HEK293 (cell line): ENCODE measurements around the gene OSBP.

Source experiments
- GFI1B ChIP-seq: fragments of 450-650 bp; formaldehyde crosslinking; IDR thresholded peaks from 2 replicates; pipeline ENCODE4 v1.5.1; 2016; ENCODE audit warnings: missing biosample characterization, missing genetic modification characterization
- HOXA7 ChIP-seq: sonication (generic); formaldehyde crosslinking; IDR thresholded peaks from 2 replicates; pipeline ENCODE4 v1.8.1; 2022; ENCODE audit warnings: missing genetic modification reagents, borderline replicate concordance
- HOXD13 ChIP-seq: sonication (generic); formaldehyde crosslinking; IDR thresholded peaks from 2 replicates; pipeline ENCODE4 v1.8.0; 2022; ENCODE audit warnings: missing genetic modification reagents, borderline replicate concordance
- KLF17 ChIP-seq: fragments of 450-650 bp; formaldehyde crosslinking; IDR thresholded peaks from 2 replicates; pipeline ENCODE4 v1.5.1; 2016; ENCODE audit warnings: missing biosample characterization, missing genetic modification characterization
- PATZ1 ChIP-seq: fragments of 450-650 bp; formaldehyde crosslinking; IDR thresholded peaks from 2 replicates; pipeline ENCODE4 v1.5.1; 2016; ENCODE audit warnings: missing biosample characterization, missing genetic modification characterization
- PRDM6 ChIP-seq: fragments of 450-650 bp; formaldehyde crosslinking; IDR thresholded peaks from 2 replicates; pipeline ENCODE4 v1.5.1; 2017; ENCODE audit warnings: missing biosample characterization, missing genetic modification characterization
- SP7 ChIP-seq: fragments of 450-650 bp; formaldehyde crosslinking; IDR thresholded peaks from 2 replicates; pipeline ENCODE4 v1.5.1; 2016; ENCODE audit warnings: missing biosample characterization, missing genetic modification characterization
- YY1 ChIP-seq: fragments of 450-650 bp; formaldehyde crosslinking; IDR thresholded peaks from 2 replicates; pipeline ENCODE4 v1.5.1; 2018; ENCODE audit warnings: missing biosample characterization, missing genetic modification characterization
- ZBTB1 ChIP-seq: fragments of 450-650 bp; formaldehyde crosslinking; IDR thresholded peaks from 2 replicates; pipeline ENCODE4 v1.5.1; 2016; ENCODE audit warnings: missing biosample characterization, missing genetic modification characterization
- ZBTB7A ChIP-seq: fragments of 450-650 bp; formaldehyde crosslinking; IDR thresholded peaks from 2 replicates; pipeline ENCODE4 v1.5.1; 2016; ENCODE audit warnings: low read depth, missing biosample characterization, missing genetic modification characterization
- ZFHX2 ChIP-seq: fragments of 450-650 bp; formaldehyde crosslinking; conservative IDR thresholded peaks from 2 replicates; pipeline ENCODE4 v1.5.1; 2016; ENCODE audit warnings: missing biosample characterization, missing genetic modification characterization
- ZFP69B ChIP-seq: fragments of 450-650 bp; formaldehyde crosslinking; IDR thresholded peaks from 2 replicates; pipeline ENCODE4 v1.5.1; 2016; ENCODE audit warnings: missing biosample characterization, missing genetic modification characterization
- ZNF155 ChIP-seq: fragments of 450-650 bp; formaldehyde crosslinking; IDR thresholded peaks from 2 replicates; pipeline ENCODE4 v1.5.1; 2016; ENCODE audit warnings: missing biosample characterization, missing genetic modification characterization
- ZNF169 ChIP-seq: fragments of 450-650 bp; formaldehyde crosslinking; IDR thresholded peaks from 2 replicates; pipeline ENCODE4 v1.5.1; 2016; ENCODE audit warnings: missing biosample characterization, missing genetic modification characterization
- ZNF214 ChIP-seq: fragments of 450-650 bp; formaldehyde crosslinking; IDR thresholded peaks from 2 replicates; pipeline ENCODE4 v1.5.1; 2017; ENCODE audit warnings: missing biosample characterization, mild to moderate bottlenecking, missing genetic modification characterization, borderline replicate concordance
- ZNF221 ChIP-seq: fragments of 450-650 bp; formaldehyde crosslinking; IDR thresholded peaks from 2 replicates; pipeline ENCODE4 v1.5.1; 2017; ENCODE audit warnings: missing biosample characterization, missing genetic modification characterization, borderline replicate concordance
- ZNF274 ChIP-seq, 2 experiments: fragments of 200-500 bp in 1 of 2; fragments of 450-650 bp in 1 of 2; sonication (Bioruptor generic) in 1 of 2; formaldehyde crosslinking in 1 of 2; IDR thresholded peaks; 2 replicates each; pipeline versions ENCODE4 v1.5.1 to v1.6.1; 2014 to 2016; ENCODE audit warnings: borderline replicate concordance in 1 of 2, inconsistent platforms in 1 of 2, low read length in 1 of 2, missing biosample characterization in 1 of 2, missing genetic modification characterization in 1 of 2
- ZNF324 ChIP-seq: fragments of 450-650 bp; formaldehyde crosslinking; IDR thresholded peaks from 2 replicates; pipeline ENCODE4 v1.5.1; 2016; ENCODE audit warnings: missing biosample characterization, missing genetic modification characterization
- ZNF341 ChIP-seq: fragments of 450-650 bp; formaldehyde crosslinking; IDR thresholded peaks from 2 replicates; pipeline ENCODE4; 2016; ENCODE audit warnings: low read depth, missing biosample characterization, missing genetic modification characterization
- ZNF433 ChIP-seq: fragments of 450-650 bp; formaldehyde crosslinking; IDR thresholded peaks from 2 replicates; pipeline ENCODE4 v1.5.1; 2016; ENCODE audit warnings: missing biosample characterization, missing genetic modification characterization, low read depth
- ZNF449 ChIP-seq: fragments of 450-650 bp; formaldehyde crosslinking; IDR thresholded peaks from 2 replicates; pipeline ENCODE4 v1.5.1; 2017; ENCODE audit warnings: missing biosample characterization, mild to moderate bottlenecking, missing genetic modification characterization, moderate library complexity
- ZNF510 ChIP-seq: fragments of 450-650 bp; formaldehyde crosslinking; IDR thresholded peaks from 2 replicates; pipeline ENCODE4 v1.5.1; 2018; ENCODE audit warnings: mild to moderate bottlenecking, missing genetic modification characterization, missing biosample characterization; ENCODE audit not compliant: insufficient replicate concordance
- ZNF544 ChIP-seq: fragments of 450-650 bp; formaldehyde crosslinking; IDR thresholded peaks from 2 replicates; pipeline ENCODE4 v1.5.0; 2017; ENCODE audit warnings: missing biosample characterization, missing genetic modification characterization
- ZNF585B ChIP-seq: fragments of 450-650 bp; formaldehyde crosslinking; IDR thresholded peaks from 2 replicates; pipeline ENCODE4 v1.5.1; 2016; ENCODE audit warnings: missing biosample characterization, missing genetic modification characterization
- ZNF623 ChIP-seq: fragments of 450-650 bp; formaldehyde crosslinking; IDR thresholded peaks from 2 replicates; pipeline ENCODE4 v1.5.1; 2016; ENCODE audit warnings: missing biosample characterization, missing genetic modification characterization
- ZNF624 ChIP-seq: fragments of 450-650 bp; formaldehyde crosslinking; IDR thresholded peaks from 2 replicates; pipeline ENCODE4 v1.5.1; 2017; ENCODE audit warnings: missing biosample characterization, missing genetic modification characterization
- ZNF639 ChIP-seq: fragments of 450-650 bp; formaldehyde crosslinking; IDR thresholded peaks from 2 replicates; pipeline ENCODE4 v1.5.1; 2016; ENCODE audit warnings: missing biosample characterization, missing genetic modification characterization
- ZNF660 ChIP-seq: fragments of 450-650 bp; IDR thresholded peaks from 2 replicates; pipeline ENCODE4 v1.5.1; 2018; ENCODE audit warnings: missing biosample characterization, mild to moderate bottlenecking, missing genetic modification characterization
- ZNF664 ChIP-seq: fragments of 450-650 bp; formaldehyde crosslinking; IDR thresholded peaks from 2 replicates; pipeline ENCODE4 v1.5.1; 2016; ENCODE audit warnings: missing biosample characterization, missing genetic modification characterization
- ZNF701 ChIP-seq: fragments of 450-650 bp; formaldehyde crosslinking; IDR thresholded peaks from 2 replicates; pipeline ENCODE4 v1.5.1; 2016; ENCODE audit warnings: missing biosample characterization, missing genetic modification characterization
- ZNF785 ChIP-seq: fragments of 450-650 bp; formaldehyde crosslinking; IDR thresholded peaks from 2 replicates; pipeline ENCODE4 v1.5.1; 2016; ENCODE audit warnings: missing biosample characterization, missing genetic modification characterization
- ZNF830 ChIP-seq: fragments of 450-650 bp; IDR thresholded peaks from 2 replicates; pipeline ENCODE4 v1.5.0; 2018; ENCODE audit warnings: missing biosample characterization, missing genetic modification characterization, low read depth, mild to moderate bottlenecking, moderate library complexity
- ZNF837 ChIP-seq: fragments of 450-650 bp; formaldehyde crosslinking; IDR thresholded peaks from 2 replicates; pipeline ENCODE4 v1.5.1; 2016; ENCODE audit warnings: missing biosample characterization, missing genetic modification characterization
- ZSCAN30 ChIP-seq: fragments of 450-650 bp; IDR thresholded peaks from 2 replicates; pipeline ENCODE4 v1.5.1; 2018; ENCODE audit warnings: missing biosample characterization, mild to moderate bottlenecking, missing genetic modification characterization, moderate library complexity

Gene OSBP

GRCh38 chr11:59550368-59550841 lies 65.2 kb downstream of the OSBP start (continued):
- no peak for TF ChIP-seq HOXD13 (CRISPR knock-in tag)
- peak; percentile 92 for TF ChIP-seq ZNF660 (tag by site-specific recombination)
- peak; percentile 48 for TF ChIP-seq KLF17 (tag by site-specific recombination)
- peak; percentile 100 for TF ChIP-seq ZNF837
- TF ChIP-seq ZNF169: no peak
- peak; percentile 43; the same call in 1 of the 2 replicates for TF ChIP-seq ZNF341 (tag by site-specific recombination)
- 0 out of 2 replicates have a peak, but pooled peaks have one; percentile 28 for TF ChIP-seq ZNF830 (tag by site-specific recombination)
- peak; percentile 32 for TF ChIP-seq ZNF585B (tag by site-specific recombination)
- no peak for TF ChIP-seq ZFHX2 (tag by site-specific recombination)
- 0 out of 2 replicates have a peak, but pooled peaks have one; percentile 26 for TF ChIP-seq YY1
- peak; percentile 69 for TF ChIP-seq PRDM6
- peak; percentile 72; the same call in 1 of the 2 replicates for TF ChIP-seq ZNF221 (tag by site-specific recombination)
- TF ChIP-seq ZBTB7A: no peak
- peak; percentile 74 for TF ChIP-seq PATZ1
- TF ChIP-seq ZNF324 (tag by site-specific recombination): peak; percentile 79; the same call in 1 of the 2 replicates
- TF ChIP-seq ZNF544 (tag by site-specific recombination): peak; percentile 74
- TF ChIP-seq ZNF639: peak; percentile 17; the same call in 1 of the 2 replicates
- peak; percentile 83 for TF ChIP-seq SP7
- TF ChIP-seq ZNF623 (tag by site-specific recombination): peak; percentile 69
- peak; percentile 99 for TF ChIP-seq ZNF624
- no peak for TF ChIP-seq ZNF155 (tag by site-specific recombination)
- no peak for TF ChIP-seq ZNF785 (tag by site-specific recombination)
- TF ChIP-seq ZNF433 (tag by site-specific recombination): 0 out of 2 replicates have a peak, but pooled peaks have one; percentile 10
- TF ChIP-seq ZSCAN30 (tag by site-specific recombination): peak; percentile 96
- no peak for TF ChIP-seq GFI1B (tag by site-specific recombination)
- 0 out of 2 replicates have a peak, but pooled peaks have one; percentile 48 for TF ChIP-seq ZNF449 (tag by site-specific recombination)
- peak; percentile 35 for TF ChIP-seq ZNF664 (tag by site-specific recombination)
- TF ChIP-seq HOXA7: no peak
- no peak for TF ChIP-seq ZNF214 (tag by site-specific recombination)
- TF ChIP-seq ZNF510: peak; percentile 97
- no peak for TF ChIP-seq ZNF274 (IDR thresholded peaks at IDR 0.05; ENCODE audit: low read length)
- no peak for TF ChIP-seq ZNF274 (tag by site-specific recombination; IDR thresholded peaks at IDR 0.05; ENCODE audit: borderline replicate concordance)
- 0 out of 2 replicates have a peak, but pooled peaks have one; percentile 47 for TF ChIP-seq ZFP69B (tag by site-specific recombination)
- TF ChIP-seq ZNF701 (tag by site-specific recombination): no peak
- TF ChIP-seq ZBTB1 (tag by site-specific recombination): no peak
